ENCODE results near the gene HAUS5. TPM values are rescaled to one million over a fixed set of nuclear protein-coding genes. Genes with fewer than 3 reads are reported as not detected.

HAUS5 gene
- total and polyA plus RNA-seq, 2 of the 8 experiments (the other 6 are each of a cell fraction or from before 2014, with no cell fraction given), result 13.8 to 25.7 TPM

DNA sequence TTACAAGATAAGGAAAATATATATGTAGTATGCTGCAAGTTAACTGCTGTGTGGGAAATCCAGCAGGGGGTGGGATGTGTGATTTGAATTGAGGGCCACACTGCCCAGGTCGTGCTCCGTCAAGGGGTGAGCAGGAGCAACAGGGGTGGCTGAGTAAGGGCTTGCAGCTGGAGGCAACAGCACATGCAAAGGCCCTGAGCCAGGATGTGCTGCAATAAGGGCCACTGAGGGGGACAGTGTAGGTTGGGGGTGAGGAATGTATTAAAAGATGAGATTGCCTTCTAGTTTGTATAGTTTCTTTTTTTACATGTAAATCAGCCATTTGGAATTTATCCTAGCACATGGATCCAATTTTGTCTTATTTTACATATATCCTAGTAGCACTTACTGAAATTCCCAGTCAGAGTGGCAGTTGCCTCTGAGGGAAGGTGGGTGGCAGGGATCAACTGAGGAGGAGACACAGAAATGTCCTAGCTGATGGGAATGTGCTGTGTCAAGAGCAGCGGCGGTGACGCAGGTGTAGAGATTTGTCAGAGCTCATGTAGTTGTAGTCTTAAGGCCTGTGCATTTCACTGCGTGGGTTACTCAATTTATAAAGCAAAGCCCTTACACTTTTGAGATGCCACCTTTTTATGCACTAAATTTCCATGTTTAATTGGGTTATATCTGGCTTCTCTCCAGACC lies 10.9 kb downstream of the HAUS5 start:
- DNase-seq (ENCODE audit: low read depth in 1 of 2, low spot score in 2 of 2) (no peak), FAIRE-seq (no peak)
- H4K5ac ChIP-seq (ENCODE audit: insufficient read length, low read depth, low read length), result no peak overlapping the region
- no peak overlapping the region for H4K91ac ChIP-seq (replicated peaks; ENCODE audit: insufficient read length, low read length)
- ChIA-PET CTCF (ENCODE audit: partially characterized antibody) (interaction anchor here (0.6 to 3.6 kb wide), 7 partner anchors 11 to 469 kb away, joined by 3 to 14 read pairs (median 3); partner anchors contain the start of genes FXYD5 and HAUS5), POLR2A (ENCODE audit: partially characterized antibody) (interaction anchor here (0.7 to 2.7 kb wide), 7 partner anchors 11 to 113 kb away, joined by 3 to 13 read pairs (median 3); partner anchors contain the start of genes COX6B1 and HAUS5)
- H3K79me1 ChIP-seq (ENCODE audit: low read depth, low read length), result no peaks in the 10 kb centered on the region
- H2AK5ac ChIP-seq (ENCODE audit: low read depth, low read length), result no peak overlapping the region
- no peaks in the 10 kb centered on the region for H3K27me3 ChIP-seq (replicated peaks in 1 of 4; ENCODE audit: control insufficient read depth in 3 of 4, extremely low read depth in 1 of 4, insufficient read depth in 3 of 4, low read length in 3 of 4)
- no peak overlapping the region for H3K4ac ChIP-seq (replicated peaks; ENCODE audit: insufficient read length, low read depth, low read length)
- H3K4me1 ChIP-seq (replicated peaks in 1 of 4; ENCODE audit: control insufficient read depth in 3 of 4, insufficient read depth in 4 of 4, low read length in 3 of 4), result peaks cover 0 to 4% (median 1%) of the 10 kb centered on the region in 4 experiments; a peak in 2 of 7 replicates
- H2BK20ac ChIP-seq (ENCODE audit: low read length), result no peak overlapping the region
- no peak overlapping the region for H3K9ac ChIP-seq (replicated peaks in 1 of 4; ENCODE audit: extremely low read depth in 1 of 4, low read depth in 3 of 4, low read length in 3 of 4)
- no peak overlapping the region for H3K23ac ChIP-seq (ENCODE audit: insufficient read length)
- peaks cover 2 to 7% (median 5%) of the 10 kb centered on the region in 4 experiments; a peak in 3 of 8 replicates for H3K36me3 ChIP-seq (ENCODE audit: control insufficient read depth in 2 of 4, insufficient read depth in 4 of 4, low read length in 3 of 4)
- H3K9me3 ChIP-seq (ENCODE audit: insufficient read depth in 2 of 2, low read depth in 1 of 2, low read length in 1 of 2), result no peaks in the 10 kb centered on the region
- no peak overlapping the region for H3K56ac ChIP-seq (replicated peaks; ENCODE audit: insufficient read length, low read depth, low read length)
- no peaks in the 10 kb centered on the region for H3K79me2 ChIP-seq (ENCODE audit: control insufficient read depth in 1 of 2, insufficient read depth in 2 of 2, low read length in 2 of 2)
- no peak overlapping the region for H4K8ac ChIP-seq (ENCODE audit: extremely low read depth, insufficient read depth, low read length)
- no peak overlapping the region for H3K4me2 ChIP-seq (ENCODE audit: insufficient read depth in 1 of 2, low read depth in 2 of 2, low read length in 2 of 2)
- H4K20me1 ChIP-seq (replicated peaks in 1 of 2; ENCODE audit: control insufficient read depth in 1 of 2, insufficient read depth in 2 of 2, low read length in 2 of 2), result peaks cover 0 to 4% of the 10 kb centered on the region in 2 experiments
- no peak overlapping the region for H3K27ac ChIP-seq (ENCODE audit: low read depth, low read length)
- H2BK15ac ChIP-seq (ENCODE audit: low read length), result no peak overlapping the region
- peaks cover 4% of the 10 kb centered on the region for H3K23me2 ChIP-seq (ENCODE audit: low read depth, low read length)
- no peak overlapping the region for H2BK12ac ChIP-seq (ENCODE audit: low read depth, low read length)
- no peak overlapping the region for H2AFZ ChIP-seq (ENCODE audit: low read length)
- no peak overlapping the region for H2BK120ac ChIP-seq (replicated peaks; ENCODE audit: low read depth, low read length)
- H2BK5ac ChIP-seq (ENCODE audit: low read depth, low read length), result no peak overlapping the region
- H3K4me3 ChIP-seq (ENCODE audit: extremely low read depth in 1 of 4, insufficient read depth in 2 of 4, low read depth in 3 of 4, low read length in 4 of 4), result no peak overlapping the region
- WGBS, 2 experiments (ENCODE audit: extremely low coverage in 1 of 2, insufficient coverage in 1 of 2, insufficient read length in 1 of 2, insufficient replicate concordance in 2 of 2, low coverage in 1 of 2, low lambda C conversion rate in 2 of 2, missing lambda C conversion rate in 1 of 2), result 92% methylated on average over 6 of the region's 6 CpGs; no CpG with 5 or more reads in 1 of the 2 experiments
- H3K14ac ChIP-seq (ENCODE audit: insufficient read length), result no peak overlapping the region
- no peak overlapping the region for H3K18ac ChIP-seq (ENCODE audit: extremely low read depth, low read length)
- TF ChIP-seq EZH2 (IDR thresholded peaks at IDR 0.05; ENCODE audit: low read depth, low read length, severe bottlenecking) (no peak), RBBP5 (IDR thresholded peaks at IDR 0.05; ENCODE audit: borderline replicate concordance, low read depth, low read length) (no peak), KDM5A (IDR thresholded peaks at IDR 0.05; ENCODE audit: low read length) (no peak), ZNF274 (IDR thresholded peaks at IDR 0.05; ENCODE audit: borderline replicate concordance, extremely low read depth, low read length) (no peak), GTF2F1 (IDR thresholded peaks at IDR 0.05; ENCODE audit: borderline replicate concordance, low read depth, low read length) (no peak), CHD2 (IDR thresholded peaks at IDR 0.05; ENCODE audit: low read length) (no peak), TAF1 (IDR thresholded peaks at IDR 0.05; ENCODE audit: low read depth, low read length) (no peak), BRCA1 (IDR thresholded peaks at IDR 0.05; ENCODE audit: low read depth, low read length) (no peak), SUZ12 (IDR thresholded peaks at IDR 0.05; ENCODE audit: low read length) (no peak), NRF1 (IDR thresholded peaks at IDR 0.05; ENCODE audit: low read depth, low read length) (no peak)
- TF ChIP-seq, protein P1, sequence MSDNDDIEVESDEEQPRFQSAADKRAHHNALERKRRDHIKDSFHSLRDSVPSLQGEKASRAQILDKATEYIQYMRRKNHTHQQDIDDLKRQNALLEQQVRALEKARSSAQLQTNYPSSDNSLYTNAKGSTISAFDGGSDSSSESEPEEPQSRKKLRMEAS (IDR thresholded peaks at IDR 0.05), result no peak
- TF ChIP-seq, protein P2, sequence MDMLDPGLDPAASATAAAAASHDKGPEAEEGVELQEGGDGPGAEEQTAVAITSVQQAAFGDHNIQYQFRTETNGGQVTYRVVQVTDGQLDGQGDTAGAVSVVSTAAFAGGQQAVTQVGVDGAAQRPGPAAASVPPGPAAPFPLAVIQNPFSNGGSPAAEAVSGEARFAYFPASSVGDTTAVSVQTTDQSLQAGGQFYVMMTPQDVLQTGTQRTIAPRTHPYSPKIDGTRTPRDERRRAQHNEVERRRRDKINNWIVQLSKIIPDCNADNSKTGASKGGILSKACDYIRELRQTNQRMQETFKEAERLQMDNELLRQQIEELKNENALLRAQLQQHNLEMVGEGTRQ (IDR thresholded peaks at IDR 0.05; ENCODE audit: low read length), result no peak
